ENCODE data around the gene SLC18A3.

GRCh38 chr10:49649936-49650723, 40.0 kb downstream of the SLC18A3 start:
- TF ChIP-seq CTCF (conservative IDR thresholded peaks at IDR 0.05; ENCODE audit: low read depth, low read length) (no peak), EZH2phosphoT487 (IDR thresholded peaks at IDR 0.05; ENCODE audit: borderline replicate concordance, low read length) (no peak)

Data from PC-3 (cell line).